Erythroblast (primary cell): ENCODE measurements around the gene MCF2L2.

Experiments used
- DNase-seq, 2 experiments: peaks; one replicate each; lab custom pipeline; 2025; lab: John Stamatoyannopoulos, UW
- GATA1 ChIP-seq: IDR thresholded peaks from 2 replicates; pipeline ENCODE4 v1.6.1; 2011; ENCODE audit warnings: low read depth, mild to moderate bottlenecking, control low read depth, low read length, moderate library complexity
- POLR2A ChIP-seq: IDR thresholded peaks from 2 replicates; pipeline ENCODE4 v1.6.1; 2011; ENCODE audit warnings: mild to moderate bottlenecking, low read length

MCF2L2 gene

DNA sequence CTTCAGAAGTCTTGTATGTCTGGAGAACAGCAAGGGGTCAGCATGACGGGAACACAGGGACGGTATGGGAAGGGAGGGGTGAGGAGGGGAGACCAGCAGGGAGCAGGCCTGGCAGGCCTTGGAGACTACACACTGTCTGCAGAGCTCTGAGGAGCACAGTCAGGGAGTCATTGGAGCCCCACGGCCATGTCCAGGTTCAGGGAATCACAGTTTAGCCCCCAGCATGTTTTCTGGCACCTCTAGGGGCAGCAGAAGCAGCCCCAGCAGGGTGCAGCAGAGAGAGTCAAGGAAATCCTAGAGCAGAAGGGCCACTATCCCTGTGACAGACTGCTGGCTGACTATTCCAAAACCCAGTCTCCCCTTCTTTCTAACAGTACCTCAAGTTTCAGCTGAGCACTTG lies 269.1 kb downstream of the MCF2L2 start:
- TF ChIP-seq POLR2A (no peak), GATA1 (no peak)
- peak; percentile 23 to 34 for DNase-seq

DNA sequence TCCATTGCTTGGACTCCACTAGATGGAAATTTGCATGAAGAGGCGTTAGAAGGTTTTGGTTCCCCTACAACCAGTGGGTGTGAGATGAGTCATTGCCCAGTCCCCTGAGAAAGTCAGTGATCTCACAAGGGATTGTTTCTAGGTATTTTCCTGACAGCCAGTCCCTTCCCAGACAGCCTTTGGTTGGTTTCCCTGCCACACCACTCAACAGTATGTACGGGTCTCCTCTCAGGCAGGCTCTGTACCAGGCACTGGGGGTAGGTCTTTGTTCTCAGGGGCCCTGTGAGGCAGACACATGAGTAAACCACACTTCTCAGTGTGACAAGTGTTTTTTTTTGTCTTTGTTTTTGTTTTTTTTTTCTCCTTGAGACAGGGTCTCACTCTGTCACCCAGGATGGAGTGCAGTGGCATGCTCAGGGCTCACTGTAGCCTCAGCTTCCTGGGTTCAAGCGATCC lies 269.8 kb downstream of the MCF2L2 start:
- no peak for TF ChIP-seq POLR2A
- TF ChIP-seq GATA1 = no peak
- no peak for DNase-seq

DNA sequence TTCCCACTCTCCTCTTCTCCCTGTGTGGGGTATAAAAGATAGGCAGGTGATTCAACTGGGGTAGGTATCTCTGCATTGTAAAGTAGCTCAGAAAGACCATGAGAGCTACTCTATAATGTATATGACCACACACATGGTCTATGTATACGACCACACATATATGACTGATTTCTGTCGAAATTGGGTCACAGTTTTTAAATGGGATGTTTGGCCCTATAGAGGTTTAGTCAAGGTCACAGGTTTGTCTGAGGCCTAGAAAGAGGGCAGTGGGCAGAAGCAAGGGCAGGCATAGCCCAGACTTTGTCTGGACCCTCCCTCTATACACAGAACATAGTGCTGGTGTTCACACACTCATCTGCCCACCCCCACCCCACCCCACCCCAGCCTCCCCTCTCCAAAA lies 270.3 kb downstream of the MCF2L2 start:
- DNase-seq = no peak

DNA sequence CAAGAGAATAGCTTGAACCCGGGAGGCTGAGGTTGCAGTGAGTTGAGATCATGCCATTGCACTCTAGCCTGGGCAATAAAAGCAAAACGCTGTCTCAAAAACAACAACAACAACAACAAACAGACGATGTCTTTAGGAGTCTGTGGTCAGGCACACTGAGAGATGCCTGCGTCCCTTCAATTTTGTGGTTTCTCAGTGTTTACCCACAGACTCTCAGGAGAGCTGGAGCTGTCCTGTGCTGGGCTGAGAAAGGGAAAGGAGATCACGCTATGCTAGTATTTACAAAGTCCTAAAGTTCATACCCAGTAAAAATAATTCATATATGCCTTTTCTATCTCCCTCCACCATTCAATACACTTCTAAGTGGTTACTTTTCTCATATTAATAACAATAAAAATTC lies 272.2 kb downstream of the MCF2L2 start:
- TF ChIP-seq GATA1 = no peak
- no peak for TF ChIP-seq POLR2A
- no peak for DNase-seq

More for the DNA sequence above, 270.3 kb downstream of the MCF2L2 start:
- no peak for TF ChIP-seq POLR2A

DNA sequence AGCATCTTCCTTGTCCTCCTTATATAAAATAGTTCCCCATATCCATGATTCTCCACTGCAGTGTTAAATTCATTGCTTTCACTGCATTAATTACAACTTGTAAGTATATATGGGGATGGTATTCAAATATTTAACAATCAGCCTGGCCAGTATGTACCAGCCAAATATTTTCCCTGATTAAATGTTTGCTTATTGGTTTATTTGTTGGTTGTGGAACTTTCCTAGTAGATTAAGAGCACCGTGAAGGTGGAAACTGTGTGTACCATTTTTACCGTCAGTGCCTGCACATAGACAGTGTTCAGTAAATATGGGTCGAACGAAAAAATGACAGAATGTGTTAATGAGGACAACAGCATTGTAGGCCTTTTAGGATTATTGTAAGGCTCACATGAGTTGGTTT lies 272.9 kb downstream of the MCF2L2 start:
- TF ChIP-seq POLR2A (no peak), GATA1 (no peak)
- DNase-seq = no peak

DNA sequence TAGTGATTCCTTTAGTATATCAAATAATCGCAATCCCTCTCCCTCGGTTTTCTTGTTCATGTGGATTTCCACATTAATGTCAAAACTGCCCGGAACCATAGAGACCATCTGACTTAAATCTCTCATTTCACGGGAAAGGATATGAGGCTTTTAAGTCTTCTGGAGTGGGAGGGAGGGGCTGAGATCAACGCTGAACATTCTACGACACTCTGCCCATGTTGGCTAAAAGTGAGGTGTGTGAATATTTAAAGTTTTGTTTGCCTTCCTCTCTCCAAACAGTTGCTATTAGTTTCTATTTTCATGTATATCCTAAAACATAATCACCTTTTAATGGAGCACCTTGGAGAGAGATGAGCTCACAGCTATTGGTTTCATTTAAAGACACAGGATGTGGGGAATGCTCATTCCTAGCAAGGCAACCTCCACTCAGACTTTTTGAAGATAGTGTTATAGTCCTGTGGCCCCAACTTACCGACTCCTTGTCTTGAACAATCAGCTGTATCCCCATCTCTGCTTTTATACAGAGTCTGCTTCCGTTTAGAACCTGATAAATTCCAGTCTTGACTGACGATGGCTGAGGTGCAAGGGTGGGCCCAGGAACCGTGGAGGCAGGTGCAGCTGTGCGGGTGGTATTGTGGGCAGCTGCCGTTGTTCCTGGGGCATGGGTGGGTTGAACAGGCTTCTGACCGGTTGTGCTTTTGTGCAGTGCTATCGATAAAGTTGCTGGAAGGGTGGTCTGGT lies 275.0 kb downstream of the MCF2L2 start:
- DNase-seq = no peak
- TF ChIP-seq POLR2A = no peak
- TF ChIP-seq GATA1 = no peak

DNA sequence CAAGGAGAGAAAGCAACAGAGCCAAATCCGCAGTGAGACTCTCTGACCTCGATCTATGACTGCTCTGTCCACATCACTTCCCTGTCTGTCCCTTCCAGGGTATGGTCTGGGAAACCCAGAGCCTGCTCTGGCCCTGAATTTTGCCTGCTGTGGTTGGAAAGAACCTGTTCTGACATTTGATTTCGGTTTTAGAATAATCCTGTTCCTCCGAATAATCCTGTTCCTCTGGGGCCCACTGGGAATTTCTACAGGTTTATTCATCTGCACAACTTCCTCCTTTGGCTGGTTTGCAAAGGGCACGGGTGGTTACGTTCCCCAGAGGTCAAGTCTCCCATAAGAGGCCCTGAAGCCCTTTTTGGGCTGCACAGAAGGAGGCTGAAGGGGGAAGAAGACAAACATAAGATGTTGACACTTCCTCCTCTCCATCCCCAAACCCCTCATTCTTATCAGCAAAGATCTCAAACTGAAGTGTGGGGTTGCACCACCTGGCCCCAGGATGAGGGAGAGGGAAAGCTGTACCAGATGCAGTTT lies 276.5 kb downstream of the MCF2L2 start:
- TF ChIP-seq GATA1 = no peak
- no peak for TF ChIP-seq POLR2A

DNA sequence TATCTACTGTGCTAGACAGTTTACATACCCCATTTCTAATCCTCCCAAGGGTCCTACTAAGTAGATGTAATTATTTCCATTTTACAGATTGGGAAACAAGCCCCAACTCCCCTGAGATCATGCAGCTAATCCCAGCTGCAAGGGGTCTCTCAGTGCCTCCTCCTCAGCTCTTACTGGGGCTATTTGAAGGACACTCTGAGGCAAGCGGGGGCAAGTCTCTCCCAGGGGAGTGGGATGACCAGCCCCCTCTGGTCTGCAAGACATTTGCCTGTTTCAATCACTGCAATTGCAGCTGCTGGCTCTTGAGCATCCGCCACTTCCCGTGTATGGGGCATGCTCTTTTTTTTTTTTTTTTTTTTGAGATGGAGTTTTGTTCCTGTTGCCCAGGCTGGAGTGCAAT lies 277.3 kb downstream of the MCF2L2 start:
- TF ChIP-seq POLR2A (no peak), GATA1 (no peak)
- no peak for DNase-seq

More for the DNA sequence above, 276.5 kb downstream of the MCF2L2 start:
- no peak for DNase-seq

DNA sequence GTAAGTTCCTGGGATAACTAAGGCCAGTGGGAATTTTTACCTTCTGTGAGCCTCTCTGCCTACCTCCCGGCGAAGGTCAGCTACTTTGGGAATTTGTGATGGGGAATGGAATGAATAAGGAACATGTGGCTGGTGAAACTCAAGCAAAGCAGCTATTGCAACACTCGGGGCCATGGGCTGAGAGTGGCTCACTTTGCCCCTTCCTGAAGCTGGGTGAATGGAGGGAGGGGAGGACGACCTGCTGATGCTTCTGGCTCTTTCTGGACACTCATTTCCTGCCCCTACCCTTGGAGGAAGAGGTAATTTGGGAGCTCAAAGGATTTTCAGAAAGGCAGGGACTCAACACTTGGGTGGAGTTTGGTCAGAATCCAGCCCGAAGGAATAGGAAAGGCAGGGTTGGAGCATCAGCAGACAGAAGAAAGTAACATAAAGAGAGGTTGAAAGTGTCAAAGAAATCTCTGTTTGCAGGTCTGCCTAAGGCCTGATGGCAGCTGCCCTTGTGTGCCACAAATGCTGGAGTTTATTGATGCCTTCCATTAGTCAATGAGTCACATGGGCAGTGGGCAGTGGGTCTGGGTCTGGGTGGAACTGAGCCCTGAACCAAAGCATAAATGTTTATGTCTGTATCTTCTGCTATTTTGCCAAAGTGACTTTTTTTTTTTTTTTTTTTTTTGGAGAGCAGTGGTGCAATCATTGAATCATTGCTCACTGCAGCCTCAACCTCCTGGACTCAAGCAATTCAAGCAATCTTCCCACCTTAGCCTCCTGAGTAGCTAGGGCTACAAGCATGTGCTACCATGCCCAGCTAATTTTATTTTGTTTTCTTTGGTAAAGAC lies 278.3 kb downstream of the MCF2L2 start:
- DNase-seq = no peak
- TF ChIP-seq POLR2A = no peak

DNA sequence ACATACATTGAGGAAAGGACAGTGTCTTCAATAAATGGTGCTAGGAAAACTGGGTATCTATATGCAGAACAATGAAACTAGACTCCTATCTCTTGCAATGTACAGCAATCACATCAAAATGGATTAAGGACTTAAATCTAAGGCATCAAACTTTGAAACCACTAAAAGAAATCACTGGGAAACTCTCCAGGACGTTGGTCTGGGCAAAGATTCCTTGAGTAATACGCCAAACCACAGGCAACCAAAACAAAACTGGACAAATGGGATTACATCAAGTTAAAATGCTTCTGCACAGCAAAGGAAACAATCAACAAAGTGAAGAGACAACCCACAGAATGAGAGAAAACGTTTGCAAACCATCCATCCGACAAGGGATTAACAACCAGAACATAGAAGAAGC lies 280.4 kb downstream of the MCF2L2 start:
- TF ChIP-seq POLR2A (no peak), GATA1 (no peak)
- DNase-seq = no peak

DNA sequence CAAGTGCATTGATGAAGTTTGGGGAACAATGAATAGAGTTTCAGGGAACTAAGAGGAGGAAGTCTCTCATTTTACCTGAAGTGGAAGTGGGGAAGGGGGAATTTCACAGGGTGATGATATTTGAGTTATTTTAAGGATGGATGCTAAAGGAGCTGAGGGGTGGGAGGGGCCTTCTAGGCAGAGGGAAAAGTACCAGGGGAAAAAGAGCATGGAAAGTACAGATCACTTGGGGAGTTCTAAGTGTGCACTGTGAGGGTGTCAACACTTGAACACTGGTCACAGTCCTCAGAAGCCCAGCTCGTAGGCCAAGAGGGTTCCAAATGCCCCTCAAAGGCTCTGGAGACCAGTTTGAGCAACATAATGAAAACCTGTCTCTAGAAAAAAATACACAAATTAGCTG lies 284.1 kb downstream of the MCF2L2 start:
- TF ChIP-seq POLR2A (no peak), GATA1 (no peak)
- no peak for DNase-seq

DNA sequence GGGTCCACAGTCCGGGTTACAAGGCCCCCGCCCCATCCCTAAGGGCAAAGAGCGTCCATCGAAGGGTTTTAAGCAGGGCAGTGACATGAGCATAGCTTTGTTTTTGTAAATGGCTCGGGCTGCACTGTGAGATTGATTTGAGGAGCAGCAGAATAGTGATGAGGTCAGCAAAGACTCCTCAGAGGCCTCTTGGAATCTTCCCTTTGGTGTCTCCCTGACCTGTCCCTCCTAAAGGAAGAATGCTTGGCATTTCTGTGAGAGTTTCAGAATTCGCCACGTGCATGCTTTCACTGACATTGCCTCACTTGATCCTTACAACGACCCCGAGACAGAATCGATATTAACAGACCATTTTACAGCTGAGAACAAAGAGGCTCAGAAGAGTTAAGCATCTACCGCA lies 286.2 kb downstream of the MCF2L2 start:
- no peak for TF ChIP-seq POLR2A
- no peak for TF ChIP-seq GATA1
- no peak for DNase-seq

DNA sequence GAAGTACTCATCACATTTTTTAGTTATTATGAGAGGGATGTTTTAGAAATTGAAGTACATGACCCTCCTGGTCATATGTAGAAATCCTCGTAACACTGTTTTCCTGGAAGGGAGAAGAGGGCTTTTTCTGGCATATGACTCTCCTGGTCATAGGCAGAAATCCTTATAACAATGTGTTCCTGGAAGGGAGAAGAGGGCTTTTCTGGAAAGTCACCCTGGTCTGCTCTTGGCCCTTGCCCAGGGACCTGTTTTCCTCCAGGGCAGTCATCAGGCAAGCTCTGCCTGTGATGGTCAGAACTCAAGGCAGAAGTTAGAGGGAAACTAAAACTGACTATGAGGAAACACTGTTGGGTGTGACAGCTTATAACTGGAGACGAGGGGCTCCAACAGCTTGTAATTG lies 293.6 kb downstream of the MCF2L2 start:
- no peak for DNase-seq
- TF ChIP-seq POLR2A (no peak), GATA1 (no peak)

DNA sequence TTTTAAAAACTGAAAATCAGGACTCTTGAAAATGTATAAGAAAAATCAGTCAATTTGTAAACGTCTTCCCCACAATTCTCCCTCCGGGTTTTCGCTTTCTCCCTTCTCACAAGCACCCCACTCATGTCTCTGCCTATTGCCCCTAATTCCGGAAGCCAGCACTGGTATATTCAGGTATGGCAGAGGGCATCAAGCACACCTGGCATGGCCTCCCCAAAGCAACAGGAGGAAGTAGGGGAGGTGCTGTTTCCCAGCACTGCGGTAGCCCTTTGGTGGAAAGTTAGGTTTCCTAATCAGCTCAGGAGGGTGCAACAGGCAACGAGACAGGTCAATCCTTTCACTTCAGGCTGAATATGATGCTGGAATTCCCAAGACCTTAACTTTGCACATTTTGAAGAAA lies 296.0 kb downstream of the MCF2L2 start:
- no peak for DNase-seq
- TF ChIP-seq POLR2A = no peak
- no peak for TF ChIP-seq GATA1
